Neural crest cell (in vitro differentiated cells): ENCODE data around the gene CD81. TPM values are rescaled to one million over a fixed set of nuclear protein-coding genes. Genes with fewer than 3 reads are reported as not detected.

Experiments
- DNase-seq: peaks from one replicate; pipeline ENCODE4 v3.0.0; 2021; ENCODE audit warnings: low read depth, mixed read lengths, low spot score
- H3K27ac Mint-ChIP-seq: one replicate; pipeline ENCODE4 v1.8.0; 2021; ENCODE audit warnings: mild to moderate bottlenecking, mixed read lengths; ENCODE audit not compliant: unreplicated experiment
- H3K27me3 Mint-ChIP-seq: 2 replicates; pipeline ENCODE4 v1.8.0; 2021; ENCODE audit warnings: low read depth, mild to moderate bottlenecking, mixed read lengths
- H3K36me3 Mint-ChIP-seq: 2 replicates; pipeline ENCODE4 v1.8.0; 2021; ENCODE audit warnings: low read depth, mild to moderate bottlenecking, mixed read lengths
- H3K4me1 Mint-ChIP-seq: 2 replicates; pipeline ENCODE4 v1.8.0; 2021; ENCODE audit warnings: mixed read lengths
- H3K4me3 Mint-ChIP-seq: one replicate; pipeline ENCODE4 v1.8.0; 2021; ENCODE audit warnings: mild to moderate bottlenecking, mixed read lengths
- H3K9me3 Mint-ChIP-seq: 2 replicates; pipeline ENCODE4 v1.8.0; 2021; ENCODE audit warnings: mixed read lengths
- total RNA-seq: library from RNA; stranded (reverse); gene quantifications from 2 replicates; pipeline ENCODE4 v1.2.1, GENCODE V29; 2021
- TF ChIP-seq, protein P1 (sequence below): fragments of 200-600 bp; sonication (generic); conservative IDR thresholded peaks from 2 replicates; pipeline ENCODE4 v1.5.0; 2021; ENCODE audit warnings: antibody characterized with exemption, mild to moderate bottlenecking

CD81 gene
- total RNA-seq, 1 donor from 2014 or later: 225 TPM

DNA sequence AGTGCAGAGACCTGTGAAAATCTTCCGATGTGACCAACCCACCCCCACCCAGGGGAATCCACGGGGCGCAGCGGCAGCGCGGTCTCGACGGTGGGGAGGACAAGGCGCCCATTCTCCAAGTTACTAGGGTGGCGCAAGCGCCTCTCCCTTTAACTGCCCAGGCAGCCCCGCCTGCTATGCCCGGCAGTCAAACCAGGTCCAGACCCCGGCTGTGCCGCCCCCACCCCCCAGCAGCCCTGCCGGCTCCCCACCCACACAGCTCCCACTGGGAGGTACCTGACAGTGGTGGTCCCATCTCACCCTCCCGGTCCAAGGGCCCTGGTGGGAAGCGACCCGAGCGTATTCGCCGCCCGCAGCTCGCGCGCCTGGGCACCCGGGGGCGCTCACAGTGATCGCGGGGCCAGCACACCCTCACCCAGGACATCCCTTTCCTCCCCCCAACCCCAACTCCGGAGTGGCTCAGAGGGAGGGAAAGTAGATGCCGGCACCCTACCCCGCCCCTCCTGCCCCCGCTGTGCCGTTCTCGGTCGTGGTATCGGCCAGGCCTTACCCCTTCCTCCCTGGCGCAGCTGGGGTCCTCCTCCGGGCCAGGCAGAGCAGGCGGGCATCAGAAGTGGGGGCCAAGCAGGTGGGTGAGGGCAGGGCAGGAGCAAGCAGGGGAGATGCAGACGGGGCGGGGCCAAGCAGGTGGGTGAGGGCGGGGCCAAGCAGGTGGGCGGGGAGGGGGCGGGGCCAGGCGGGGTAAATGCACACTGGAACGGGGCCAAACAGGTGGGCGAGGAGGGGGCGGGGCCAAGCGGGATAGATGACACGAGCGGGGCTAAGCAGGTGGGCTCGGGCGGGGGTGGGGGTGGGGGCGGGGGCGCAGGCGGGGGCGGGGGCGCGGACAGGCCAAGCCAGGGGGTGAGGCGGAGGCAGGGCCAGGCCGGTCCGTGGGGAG is 67.0 kb downstream of the CD81 start, which contains the start of gene TRPM5:
Gene TRPM5 (minus strand): TSS at position 634 of the 940 bp plus-strand sequence. CDS start 21,478 bp downstream, outside the sequence.
- Mint-ChIP-seq H3K36me3 (no peaks in the 10 kb centered on the region), H3K4me1 (no peaks in the 10 kb centered on the region), H3K27me3 (peaks cover 78% of the 10 kb centered on the region), H3K4me3 (no peak within 1 kb of the TSS), H3K9me3 (peaks cover 3% of the 10 kb centered on the region), H3K27ac (no peak within 1 kb of the TSS)
- DNase-seq: no peak
- TF ChIP-seq, protein P1, sequence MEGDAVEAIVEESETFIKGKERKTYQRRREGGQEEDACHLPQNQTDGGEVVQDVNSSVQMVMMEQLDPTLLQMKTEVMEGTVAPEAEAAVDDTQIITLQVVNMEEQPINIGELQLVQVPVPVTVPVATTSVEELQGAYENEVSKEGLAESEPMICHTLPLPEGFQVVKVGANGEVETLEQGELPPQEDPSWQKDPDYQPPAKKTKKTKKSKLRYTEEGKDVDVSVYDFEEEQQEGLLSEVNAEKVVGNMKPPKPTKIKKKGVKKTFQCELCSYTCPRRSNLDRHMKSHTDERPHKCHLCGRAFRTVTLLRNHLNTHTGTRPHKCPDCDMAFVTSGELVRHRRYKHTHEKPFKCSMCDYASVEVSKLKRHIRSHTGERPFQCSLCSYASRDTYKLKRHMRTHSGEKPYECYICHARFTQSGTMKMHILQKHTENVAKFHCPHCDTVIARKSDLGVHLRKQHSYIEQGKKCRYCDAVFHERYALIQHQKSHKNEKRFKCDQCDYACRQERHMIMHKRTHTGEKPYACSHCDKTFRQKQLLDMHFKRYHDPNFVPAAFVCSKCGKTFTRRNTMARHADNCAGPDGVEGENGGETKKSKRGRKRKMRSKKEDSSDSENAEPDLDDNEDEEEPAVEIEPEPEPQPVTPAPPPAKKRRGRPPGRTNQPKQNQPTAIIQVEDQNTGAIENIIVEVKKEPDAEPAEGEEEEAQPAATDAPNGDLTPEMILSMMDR: no peak

DNA sequence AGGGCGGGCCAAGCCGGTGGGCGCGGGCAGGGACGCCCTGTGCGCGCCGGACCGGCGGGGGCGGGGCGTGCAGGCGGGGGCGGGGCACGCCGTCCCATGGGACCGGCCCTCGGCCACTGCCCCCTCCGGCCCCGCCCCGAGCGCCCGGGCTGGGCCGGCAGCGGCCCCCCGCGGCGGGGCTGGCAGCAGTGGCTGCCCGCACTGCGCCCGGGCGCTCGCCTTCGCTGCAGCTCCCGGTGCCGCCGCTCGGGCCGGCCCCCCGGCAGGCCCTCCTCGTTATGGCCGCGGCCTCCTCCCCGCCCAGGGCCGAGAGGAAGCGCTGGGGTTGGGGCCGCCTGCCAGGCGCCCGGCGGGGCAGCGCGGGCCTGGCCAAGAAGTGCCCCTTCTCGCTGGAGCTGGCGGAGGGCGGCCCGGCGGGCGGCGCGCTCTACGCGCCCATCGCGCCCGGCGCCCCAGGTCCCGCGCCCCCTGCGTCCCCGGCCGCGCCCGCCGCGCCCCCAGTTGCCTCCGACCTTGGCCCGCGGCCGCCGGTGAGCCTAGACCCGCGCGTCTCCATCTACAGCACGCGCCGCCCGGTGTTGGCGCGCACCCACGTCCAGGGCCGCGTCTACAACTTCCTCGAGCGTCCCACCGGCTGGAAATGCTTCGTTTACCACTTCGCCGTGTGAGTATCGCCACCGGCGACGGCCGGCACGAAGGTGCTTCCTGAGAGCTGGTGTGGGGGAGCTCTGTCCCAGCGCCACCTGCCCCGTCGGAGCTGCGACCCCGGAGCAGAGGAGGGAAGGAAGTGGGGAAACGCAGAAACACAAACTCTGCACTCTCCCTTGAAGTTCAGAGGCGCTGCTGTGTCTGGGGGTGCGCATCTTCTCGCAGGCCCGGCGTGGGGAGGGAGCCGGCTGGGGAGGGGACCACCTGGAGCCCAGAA is 68.0 kb downstream of the CD81 start, which contains the start of gene KCNQ1:
Gene KCNQ1 (plus strand): TSS at position 188 of the 925 bp plus-strand sequence. CDS start 91 bp downstream, at position 279.
- Mint-ChIP-seq H3K4me3 (no peak within 1 kb of the TSS), H3K9me3 (no peaks in the 10 kb centered on the region), H3K36me3 (no peaks in the 10 kb centered on the region), H3K27me3 (peaks cover 71% of the 10 kb centered on the region), H3K4me1 (no peaks in the 10 kb centered on the region), H3K27ac (no peak within 1 kb of the TSS)
- TF ChIP-seq, protein P1: peak; percentile 3
- DNase-seq: no peak

DNA sequence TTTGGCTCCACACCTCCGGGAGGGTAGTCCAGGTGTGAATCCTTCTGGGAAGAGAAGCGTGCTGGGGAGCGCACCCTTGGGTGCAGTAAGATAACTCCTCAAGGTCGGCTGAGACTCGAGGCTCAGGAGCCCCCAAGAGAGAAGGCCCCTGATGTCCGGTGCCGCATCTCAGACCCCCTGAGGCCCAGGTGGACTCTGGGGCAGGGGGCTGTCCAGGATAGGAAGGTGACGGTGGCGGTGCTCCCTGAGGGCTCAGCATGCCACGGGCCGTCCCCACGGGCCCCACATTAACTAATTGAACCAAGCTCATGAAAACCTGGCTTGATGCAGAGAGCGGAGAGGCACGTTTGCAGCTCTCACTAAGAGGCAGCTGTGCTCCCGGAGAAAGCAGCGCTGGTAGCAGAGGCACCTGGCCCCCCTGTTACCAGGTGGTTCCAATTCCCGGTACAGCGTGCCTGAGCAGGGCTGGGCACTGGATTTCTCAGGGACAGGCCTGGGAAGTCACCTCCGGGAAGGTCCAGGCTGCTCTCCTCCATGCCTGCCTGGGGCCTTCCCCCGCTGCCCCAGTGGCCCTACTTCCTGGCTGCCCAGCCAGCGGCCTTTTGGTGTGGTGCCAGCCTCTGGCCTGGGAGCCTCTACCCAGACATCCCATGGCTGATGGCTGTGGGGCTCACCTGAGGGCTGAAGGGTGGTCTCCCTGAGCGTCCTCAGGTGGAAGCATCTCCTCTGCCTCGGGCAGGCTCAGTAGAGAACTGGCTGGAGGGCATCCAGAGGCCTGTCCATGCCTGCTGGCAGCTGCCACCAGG is 68.8 kb downstream of the CD81 start:
- Mint-ChIP-seq H3K36me3 (no peaks in the 10 kb centered on the region), H3K27ac (no peak overlapping the region), H3K9me3 (no peaks in the 10 kb centered on the region), H3K4me1 (no peaks in the 10 kb centered on the region), H3K4me3 (no peak overlapping the region), H3K27me3 (peaks cover 64% of the 10 kb centered on the region)
- no peak for DNase-seq
- TF ChIP-seq, protein P1: no peak

DNA sequence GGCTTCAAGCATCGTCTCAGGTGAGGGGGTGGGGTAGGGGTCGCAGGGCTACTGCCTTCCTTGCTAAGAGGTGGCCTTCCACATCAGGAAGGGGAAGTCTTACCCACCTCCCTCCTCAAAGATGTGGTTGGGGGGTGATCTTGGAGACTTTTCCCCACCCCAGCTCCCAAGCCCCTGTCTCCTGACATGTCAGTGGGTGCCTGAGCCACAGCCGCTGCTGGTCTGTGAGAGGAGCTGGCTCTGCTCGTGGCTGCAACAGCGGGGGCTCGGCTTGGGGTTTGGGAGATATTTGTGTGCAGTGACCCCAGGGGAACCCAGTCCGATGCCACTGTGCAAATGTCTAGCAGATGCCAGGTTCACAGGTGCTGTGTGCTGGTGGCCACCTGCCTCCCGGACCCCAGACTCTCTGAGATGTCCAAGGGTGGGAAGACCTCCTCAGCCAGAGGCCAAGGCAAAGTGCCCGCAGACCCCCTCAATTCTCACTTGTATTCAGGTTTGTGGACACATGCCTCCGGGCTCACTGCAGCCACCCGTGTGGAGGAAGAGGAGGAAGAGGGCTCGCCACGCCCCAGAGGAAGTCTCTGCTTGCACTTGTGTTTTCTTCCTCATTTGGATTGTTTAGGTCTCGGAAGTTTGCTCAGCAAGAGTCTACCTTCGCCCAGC is 69.6 kb downstream of the CD81 start:
- no peaks in the 10 kb centered on the region for H3K9me3 Mint-ChIP-seq
- DNase-seq: no peak
- no peaks in the 10 kb centered on the region for H3K4me1 Mint-ChIP-seq
- no peak overlapping the region for H3K4me3 Mint-ChIP-seq
- no peak overlapping the region for H3K27ac Mint-ChIP-seq
- H3K27me3 Mint-ChIP-seq: peaks cover 61% of the 10 kb centered on the region
- H3K36me3 Mint-ChIP-seq: no peaks in the 10 kb centered on the region
- TF ChIP-seq, protein P1: no peak

Other genes with a start within 250 kb of the CD81 start
- gene IGF2, start 237.9 kb upstream of the CD81 start, total RNA-seq: 19.0 and 20.1 TPM in 2 replicates
- gene INS, start 216.1 kb upstream of the CD81 start, total RNA-seq: not detected in 2 replicates
- 0.61 and 0.68 TPM in 2 replicates for gene TH, start 205.5 kb upstream of the CD81 start, total RNA-seq
- 0.16 TPM in 1 of 2 replicates, not detected in the other for gene ASCL2, start 106.7 kb upstream of the CD81 start, total RNA-seq
- gene C11orf21, start 75.4 kb upstream of the CD81 start, total RNA-seq: not detected in 2 replicates
- gene TSPAN32, start 75.3 kb upstream of the CD81 start, total RNA-seq: not detected in 2 replicates
- gene TSSC4, start 23.4 kb downstream of the CD81 start, total RNA-seq: 48.8 and 60.1 TPM in 2 replicates
- gene TRPM5, start 67.2 kb downstream of the CD81 start, total RNA-seq: 0.09 TPM in 2 replicates
- 0.86 and 0.91 TPM in 2 replicates for gene KCNQ1, start 67.7 kb downstream of the CD81 start, total RNA-seq